Measurements from ENCODE around the gene TPRA1. TPM values are rescaled to one million over a fixed set of nuclear protein-coding genes. Genes with fewer than 3 reads are reported as not detected.

The TPRA1 gene
- total RNA-seq, 1 donor = 25.6 TPM

GRCh38 chr3:127566833-127567232, 23.7 kb downstream of the TPRA1 start:
- no peak overlapping the region for H3K4me3 ChIP-seq (ENCODE audit: low read depth, low read length)
- TF ChIP-seq, protein P1, sequence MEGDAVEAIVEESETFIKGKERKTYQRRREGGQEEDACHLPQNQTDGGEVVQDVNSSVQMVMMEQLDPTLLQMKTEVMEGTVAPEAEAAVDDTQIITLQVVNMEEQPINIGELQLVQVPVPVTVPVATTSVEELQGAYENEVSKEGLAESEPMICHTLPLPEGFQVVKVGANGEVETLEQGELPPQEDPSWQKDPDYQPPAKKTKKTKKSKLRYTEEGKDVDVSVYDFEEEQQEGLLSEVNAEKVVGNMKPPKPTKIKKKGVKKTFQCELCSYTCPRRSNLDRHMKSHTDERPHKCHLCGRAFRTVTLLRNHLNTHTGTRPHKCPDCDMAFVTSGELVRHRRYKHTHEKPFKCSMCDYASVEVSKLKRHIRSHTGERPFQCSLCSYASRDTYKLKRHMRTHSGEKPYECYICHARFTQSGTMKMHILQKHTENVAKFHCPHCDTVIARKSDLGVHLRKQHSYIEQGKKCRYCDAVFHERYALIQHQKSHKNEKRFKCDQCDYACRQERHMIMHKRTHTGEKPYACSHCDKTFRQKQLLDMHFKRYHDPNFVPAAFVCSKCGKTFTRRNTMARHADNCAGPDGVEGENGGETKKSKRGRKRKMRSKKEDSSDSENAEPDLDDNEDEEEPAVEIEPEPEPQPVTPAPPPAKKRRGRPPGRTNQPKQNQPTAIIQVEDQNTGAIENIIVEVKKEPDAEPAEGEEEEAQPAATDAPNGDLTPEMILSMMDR (IDR thresholded peaks at IDR 0.05; ENCODE audit: insufficient read depth, low read length) = no peak
- DNase-seq (ENCODE audit: low read depth) = no peak

GRCh38 chr3:127565711-127566110, 24.8 kb downstream of the TPRA1 start:
- no peak for DNase-seq (ENCODE audit: low read depth)
- H3K4me3 ChIP-seq (ENCODE audit: low read depth, low read length) = no peak overlapping the region

DNA sequence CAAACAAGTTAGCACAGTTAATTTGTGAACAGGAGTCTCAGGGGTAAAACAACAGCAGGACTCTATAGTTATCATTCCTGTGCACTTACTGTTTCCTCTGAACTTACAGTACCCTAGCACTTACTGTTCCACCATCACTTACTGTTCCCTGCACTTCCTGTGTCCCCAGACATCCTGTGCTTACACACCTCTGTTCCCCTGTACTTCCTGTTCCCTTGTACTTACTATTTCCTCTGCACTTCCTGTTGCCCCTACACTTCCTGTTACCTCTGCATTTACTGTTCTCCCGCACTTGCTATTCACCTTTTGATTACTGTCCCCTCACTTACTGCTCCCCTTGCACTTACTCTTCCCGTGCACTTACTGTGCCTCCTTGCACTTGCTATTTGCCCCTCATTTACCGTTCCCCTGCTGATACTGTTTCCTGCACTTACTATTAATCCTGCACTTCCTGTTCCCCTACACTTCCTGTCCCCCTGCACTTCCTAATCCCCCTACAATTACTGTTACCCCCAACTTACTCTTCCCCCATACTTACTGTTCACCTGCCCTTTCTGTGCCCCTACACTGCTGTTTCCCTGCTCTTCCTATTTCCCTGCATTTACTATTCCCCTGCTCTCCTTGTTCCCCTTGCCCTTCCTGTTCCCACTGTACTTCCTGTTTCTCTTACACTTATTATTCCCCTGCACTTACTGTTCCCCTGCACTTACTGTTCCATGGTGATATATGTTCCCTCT, 30.3 kb downstream of the TPRA1 start:
- no peak overlapping the region for H3K4me3 ChIP-seq (ENCODE audit: low read depth, low read length)
- TF ChIP-seq, protein P1 (IDR thresholded peaks at IDR 0.05; ENCODE audit: insufficient read depth, low read length) = no peak

More at GRCh38 chr3:127565711-127566110, 24.8 kb downstream of the TPRA1 start:
- TF ChIP-seq, protein P1 (IDR thresholded peaks at IDR 0.05; ENCODE audit: insufficient read depth, low read length) = no peak

DNA sequence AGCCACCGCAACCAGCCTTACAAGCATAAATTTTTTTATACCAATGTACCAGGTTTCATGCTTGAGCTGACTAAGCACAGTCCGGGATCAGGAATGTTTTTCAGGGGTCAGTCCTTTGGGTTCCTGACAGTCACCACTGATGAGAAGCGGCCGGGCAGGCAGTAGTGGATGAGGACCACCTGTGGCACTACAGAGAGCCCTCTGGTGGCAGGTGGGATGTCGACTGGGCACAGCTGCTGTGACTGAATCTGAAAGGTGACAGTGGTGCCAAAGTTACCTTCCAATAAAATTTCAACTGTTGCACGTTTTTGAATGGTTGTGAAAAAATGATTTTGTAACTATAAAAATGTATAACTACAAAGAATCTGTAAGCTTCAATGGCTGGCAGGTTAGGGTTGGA, 34.0 kb downstream of the TPRA1 start:
- TF ChIP-seq, protein P1 (IDR thresholded peaks at IDR 0.05; ENCODE audit: insufficient read depth, low read length) = no peak
- DNase-seq (ENCODE audit: low read depth) = no peak
- no peak overlapping the region for H3K4me3 ChIP-seq (ENCODE audit: low read depth, low read length)

More for the DNA sequence above, 30.3 kb downstream of the TPRA1 start:
- DNase-seq (ENCODE audit: low read depth) = no peak

DNA sequence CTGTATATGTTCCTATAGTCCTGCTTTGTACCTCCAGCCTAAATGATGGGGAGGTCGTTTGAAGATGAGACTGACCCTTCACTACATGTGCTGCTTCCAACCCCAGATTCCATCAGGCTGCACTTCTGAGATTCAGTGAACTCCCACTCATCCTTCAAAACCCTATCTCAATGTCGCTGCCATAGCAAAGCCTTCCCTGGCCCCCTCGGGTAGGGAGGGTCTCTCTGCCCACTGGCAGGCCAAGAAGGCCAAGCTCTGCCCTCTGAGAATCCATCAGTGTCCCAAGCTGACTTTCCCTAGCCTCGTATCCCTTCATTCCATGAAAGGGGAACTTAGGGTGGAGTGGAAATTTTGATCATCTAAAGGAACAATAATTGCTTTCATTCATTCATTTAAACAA, 35.4 kb downstream of the TPRA1 start:
- TF ChIP-seq, protein P1 (IDR thresholded peaks at IDR 0.05; ENCODE audit: insufficient read depth, low read length) = no peak
- no peak for DNase-seq (ENCODE audit: low read depth)
- H3K4me3 ChIP-seq (ENCODE audit: low read depth, low read length) = no peak overlapping the region

- TF ChIP-seq, protein P1 (IDR thresholded peaks at IDR 0.05; ENCODE audit: insufficient read depth, low read length) = no peak
- no peak overlapping the region for H3K4me3 ChIP-seq (ENCODE audit: low read depth, low read length)
- DNase-seq (ENCODE audit: low read depth) = no peak
These were observed 38.5 kb downstream of the TPRA1 start for GRCh38 chr3:127552038-127552437.

DNA sequence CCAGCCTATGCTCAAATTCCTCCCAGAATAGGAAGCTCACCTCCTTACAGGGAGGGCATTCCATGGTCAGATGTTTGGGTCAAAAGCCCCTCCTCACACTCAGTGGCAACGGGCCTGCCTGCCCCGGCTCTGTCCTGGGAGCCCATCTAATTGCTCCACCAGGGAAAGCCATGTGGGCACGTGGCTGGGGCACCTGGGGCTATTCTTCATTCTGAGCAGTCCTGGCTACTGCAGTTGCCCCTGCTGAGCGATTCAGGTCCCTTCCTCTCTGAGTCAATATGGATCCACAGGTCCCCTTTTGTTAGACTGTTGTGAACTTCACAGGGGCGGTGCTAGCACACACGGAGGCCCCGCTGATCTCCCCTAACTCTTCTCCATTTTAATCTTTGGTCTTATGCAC, 39.4 kb downstream of the TPRA1 start:
- TF ChIP-seq, protein P1 (IDR thresholded peaks at IDR 0.05; ENCODE audit: insufficient read depth, low read length) = no peak
- no peak for DNase-seq (ENCODE audit: low read depth)
- no peak overlapping the region for H3K4me3 ChIP-seq (ENCODE audit: low read depth, low read length)
